Body of pancreas (tissue), 4 donors: ENCODE measurements around the gene BRAF.

Source experiments
- POLR2A ChIP-seq, 3 donors: fragments of 450-650 bp; IDR thresholded peaks; one replicate each; pipeline ENCODE4 v1.6.1; 2016; ENCODE audit warnings: antibody characterized with exemption in 3 of 3, mild to moderate bottlenecking in 2 of 3
- TF ChIP-seq, protein P1 (sequence below), 7 experiments: fragments of 450-650 bp in 4 of 7; fragments of 200-600 bp in 3 of 7; sonication (generic) in 3 of 7; IDR thresholded peaks; one replicate each; pipeline ENCODE4 v1.5.1; 2016 to 2019; ENCODE audit warnings: antibody characterized with exemption in 7 of 7

DNA sequence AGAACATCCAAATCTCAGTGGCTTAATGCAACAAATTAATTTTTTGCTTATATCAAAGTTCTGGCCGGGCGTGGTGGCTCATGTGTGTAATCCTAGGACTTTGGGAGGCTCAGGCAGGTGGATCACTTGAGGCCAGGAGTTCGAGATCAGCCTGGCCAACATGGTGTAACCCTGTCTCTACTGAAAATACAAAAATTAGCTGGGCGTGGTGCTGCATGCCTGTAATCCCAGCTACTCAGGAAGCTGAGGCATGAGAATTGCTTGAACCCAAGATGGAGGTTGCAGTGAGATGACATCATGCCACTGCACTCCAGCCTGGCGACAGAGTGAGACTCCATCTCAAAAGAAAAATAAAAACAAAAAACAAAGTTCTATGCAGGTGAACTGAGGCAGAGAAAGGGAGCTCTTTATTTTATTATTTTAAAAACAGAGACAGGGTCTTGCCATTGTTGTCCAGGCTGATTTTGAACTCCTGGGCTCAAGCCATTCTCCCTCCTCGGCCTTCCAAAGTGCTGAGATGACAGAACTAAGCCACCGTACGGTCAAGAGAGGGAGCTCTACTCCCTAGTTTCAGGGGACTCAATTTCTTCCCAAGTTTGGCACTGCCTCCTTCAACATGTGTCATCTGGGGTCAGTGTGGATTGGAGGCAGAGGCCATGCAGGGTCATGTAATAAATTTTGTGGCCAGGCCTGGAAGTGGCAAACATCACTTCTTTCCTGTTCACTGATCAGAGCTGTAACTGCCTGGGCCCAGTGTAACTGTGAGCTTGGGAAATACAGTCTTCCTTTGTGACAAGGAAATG, 249.6 kb downstream of the BRAF start:
- no peak for TF ChIP-seq POLR2A (IDR thresholded peaks at IDR 0.05)
- TF ChIP-seq, protein P1, sequence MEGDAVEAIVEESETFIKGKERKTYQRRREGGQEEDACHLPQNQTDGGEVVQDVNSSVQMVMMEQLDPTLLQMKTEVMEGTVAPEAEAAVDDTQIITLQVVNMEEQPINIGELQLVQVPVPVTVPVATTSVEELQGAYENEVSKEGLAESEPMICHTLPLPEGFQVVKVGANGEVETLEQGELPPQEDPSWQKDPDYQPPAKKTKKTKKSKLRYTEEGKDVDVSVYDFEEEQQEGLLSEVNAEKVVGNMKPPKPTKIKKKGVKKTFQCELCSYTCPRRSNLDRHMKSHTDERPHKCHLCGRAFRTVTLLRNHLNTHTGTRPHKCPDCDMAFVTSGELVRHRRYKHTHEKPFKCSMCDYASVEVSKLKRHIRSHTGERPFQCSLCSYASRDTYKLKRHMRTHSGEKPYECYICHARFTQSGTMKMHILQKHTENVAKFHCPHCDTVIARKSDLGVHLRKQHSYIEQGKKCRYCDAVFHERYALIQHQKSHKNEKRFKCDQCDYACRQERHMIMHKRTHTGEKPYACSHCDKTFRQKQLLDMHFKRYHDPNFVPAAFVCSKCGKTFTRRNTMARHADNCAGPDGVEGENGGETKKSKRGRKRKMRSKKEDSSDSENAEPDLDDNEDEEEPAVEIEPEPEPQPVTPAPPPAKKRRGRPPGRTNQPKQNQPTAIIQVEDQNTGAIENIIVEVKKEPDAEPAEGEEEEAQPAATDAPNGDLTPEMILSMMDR (IDR thresholded peaks at IDR 0.05) = peak in 5 of 7 experiments; percentile 5 to 35 (median 21)
